NCI-H2081 treated with DMSO at 0.1 percent for 48 hours (cell line): Measurements from ENCODE around the gene ZNF212.
"Not testable (repeated sequence)": the region's sequence is repeated elsewhere in the genome, so short reads cannot be mapped to it uniquely, and the experiment has no call there.

Experiments
- DNase-seq: peaks from one replicate; lab custom pipeline; 2025; lab: John Stamatoyannopoulos, UW

ZNF212 gene

GRCh38 chr7:149218469-149219420 lies 20.7 kb upstream of the ZNF212 start:
- no peak for DNase-seq

- no peak for DNase-seq
These were observed 18.9 kb upstream of the ZNF212 start for GRCh38 chr7:149220534-149220933.

DNA sequence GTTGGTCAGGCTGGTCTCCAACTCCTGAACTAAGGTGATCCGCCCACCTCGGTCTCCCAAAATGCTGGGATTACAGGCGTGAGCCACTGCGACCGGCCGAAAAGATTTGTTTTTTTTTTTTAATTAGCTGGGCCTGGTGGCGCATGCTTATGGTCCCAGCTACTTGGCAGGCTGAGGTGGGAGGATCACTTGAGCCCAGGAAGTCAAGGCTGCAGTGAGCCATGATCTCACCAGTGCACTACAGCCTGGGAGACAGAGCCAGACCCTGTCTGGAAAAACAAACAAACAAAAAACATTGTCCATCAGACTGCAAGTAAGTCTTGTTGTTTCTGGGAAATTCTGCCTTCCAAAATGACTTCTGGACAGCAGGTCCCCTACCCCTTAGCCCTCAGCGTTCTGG lies 16.3 kb upstream of the ZNF212 start:
- DNase-seq: no peak

GRCh38 chr7:149223761-149224160 lies 15.7 kb upstream of the ZNF212 start:
- no peak for DNase-seq

GRCh38 chr7:149224352-149224751 lies 15.1 kb upstream of the ZNF212 start:
- DNase-seq: no peak

DNA sequence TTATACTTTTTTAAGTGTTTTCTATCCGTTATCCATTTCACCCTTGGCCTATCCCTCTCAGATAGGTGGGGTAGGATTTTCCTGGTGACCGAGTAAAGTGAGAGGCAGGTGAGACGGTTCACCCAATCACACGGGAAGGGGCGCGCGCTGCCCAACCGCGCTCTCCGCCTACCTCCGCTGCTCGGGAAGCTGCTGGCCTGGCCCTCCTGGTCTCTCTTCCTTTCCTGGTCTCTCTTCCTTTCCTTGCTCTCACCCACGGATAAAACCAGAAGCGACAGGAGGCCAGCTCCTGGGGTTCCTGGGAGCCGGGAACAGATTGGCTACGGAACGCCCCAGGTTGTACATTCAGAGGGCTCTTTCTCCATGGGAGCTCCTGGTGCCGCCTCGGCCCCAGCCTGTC lies 14.3 kb upstream of the ZNF212 start:
- DNase-seq: no peak

DNA sequence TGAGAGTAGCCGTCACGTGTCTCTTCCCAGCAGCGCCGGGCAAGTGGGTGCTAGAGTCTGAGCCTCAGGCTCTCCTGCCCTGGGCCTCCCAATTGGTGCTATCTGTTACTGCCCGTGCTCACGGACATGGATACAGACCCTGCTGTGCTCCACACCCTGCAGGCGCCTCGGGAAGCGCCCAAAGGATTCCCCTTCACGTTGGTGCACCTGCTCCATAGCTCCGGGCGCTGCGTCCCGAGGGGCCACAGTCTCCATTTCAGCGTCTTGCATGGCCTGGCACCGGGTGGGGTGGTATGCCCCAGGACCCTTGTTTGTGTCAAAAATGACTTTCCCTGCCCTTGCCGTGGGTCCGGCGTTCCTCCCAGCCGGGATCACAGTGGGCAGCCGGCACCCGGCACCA lies 13.8 kb upstream of the ZNF212 start:
- DNase-seq: no peak

- not testable (repeated sequence) for DNase-seq
These were observed 13.1 kb upstream of the ZNF212 start for GRCh38 chr7:149226366-149226765.

DNA sequence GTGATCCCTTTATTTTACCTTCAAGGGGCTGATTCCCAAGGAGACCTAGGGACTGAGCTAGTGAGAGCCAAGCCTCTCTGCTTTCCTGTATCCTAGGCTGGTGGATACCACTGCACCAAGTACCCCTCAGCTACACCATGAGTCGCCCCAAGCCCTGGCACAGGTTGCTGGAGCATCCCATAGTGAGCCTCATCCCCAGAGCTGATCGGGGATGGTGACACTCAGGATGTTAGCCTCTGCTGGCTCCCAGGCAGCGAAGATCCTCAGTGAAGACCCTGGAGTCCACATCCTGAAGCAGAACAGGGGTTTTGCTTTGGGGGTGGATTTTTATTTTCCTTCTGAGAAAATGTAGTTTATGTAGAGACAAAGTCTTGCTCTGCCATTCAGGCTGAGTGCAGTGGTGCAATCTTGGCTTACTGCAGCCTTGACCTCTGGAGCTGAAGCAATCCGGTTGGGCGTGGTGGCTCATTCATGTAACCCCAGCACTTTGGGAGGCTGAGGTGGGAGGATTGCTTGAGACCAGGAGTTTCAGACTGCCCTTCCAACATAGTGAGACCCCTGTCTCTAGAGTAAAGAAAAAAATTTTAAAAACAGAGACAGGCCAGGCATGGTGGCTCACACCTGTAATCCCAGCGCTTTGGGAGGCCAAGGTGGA lies 12.5 kb upstream of the ZNF212 start:
- no peak for DNase-seq

- no peak for DNase-seq
These were observed 10.5 kb upstream of the ZNF212 start for GRCh38 chr7:149228831-149229471.

DNA sequence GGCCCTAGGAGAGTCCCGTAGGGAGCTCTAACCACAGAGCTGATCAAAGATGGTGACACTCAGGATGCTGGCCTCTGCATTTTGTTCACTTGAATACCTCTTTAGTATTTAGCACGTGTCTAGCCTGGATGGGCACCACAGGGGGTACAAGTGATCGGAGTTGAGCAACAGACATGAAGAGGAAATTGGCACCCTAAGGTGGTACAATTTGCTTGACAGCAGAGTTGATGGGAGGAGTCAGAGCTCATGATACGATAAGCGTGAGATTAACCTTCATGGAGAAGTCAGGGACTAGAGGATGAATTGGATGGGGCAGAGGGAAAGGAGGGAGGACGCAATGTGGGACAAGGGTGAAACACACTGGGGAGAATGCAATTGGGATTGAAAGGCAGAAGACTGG lies 9.9 kb upstream of the ZNF212 start:
- no peak for DNase-seq

GRCh38 chr7:149232362-149232761 lies 7.1 kb upstream of the ZNF212 start:
- no peak for DNase-seq

DNA sequence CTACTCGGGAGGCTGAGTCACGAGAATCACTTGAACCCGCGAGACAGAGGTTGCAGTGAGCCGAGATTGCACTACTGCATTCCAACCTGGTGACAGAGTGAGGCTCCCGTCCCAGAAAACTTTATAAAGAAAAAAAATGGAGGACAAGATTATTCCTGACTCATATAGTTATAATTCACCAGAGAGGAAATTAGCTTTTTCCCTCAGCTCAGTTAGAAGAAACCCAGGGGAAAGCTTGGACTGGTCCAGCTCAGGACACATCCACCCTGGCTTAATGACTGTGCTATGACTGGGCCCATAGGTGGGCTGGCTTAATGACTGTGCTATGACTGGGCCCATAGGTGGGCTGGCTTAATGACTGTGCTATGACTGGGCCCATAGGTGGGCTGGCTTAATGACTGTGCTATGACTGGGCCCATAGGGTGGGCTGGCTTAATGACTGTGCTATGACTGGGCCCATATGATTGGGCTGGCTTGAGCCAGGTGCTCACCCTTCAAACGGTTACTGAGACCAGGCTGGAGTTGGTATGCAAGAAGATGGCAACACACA lies 5.7 kb upstream of the ZNF212 start:
- DNase-seq: not testable (repeated sequence)

GRCh38 chr7:149237502-149237901 lies 1.9 kb upstream of the ZNF212 start:
- DNase-seq: no peak

GRCh38 chr7:149238051-149238450 lies 1.4 kb upstream of the ZNF212 start:
- no peak for DNase-seq

DNA sequence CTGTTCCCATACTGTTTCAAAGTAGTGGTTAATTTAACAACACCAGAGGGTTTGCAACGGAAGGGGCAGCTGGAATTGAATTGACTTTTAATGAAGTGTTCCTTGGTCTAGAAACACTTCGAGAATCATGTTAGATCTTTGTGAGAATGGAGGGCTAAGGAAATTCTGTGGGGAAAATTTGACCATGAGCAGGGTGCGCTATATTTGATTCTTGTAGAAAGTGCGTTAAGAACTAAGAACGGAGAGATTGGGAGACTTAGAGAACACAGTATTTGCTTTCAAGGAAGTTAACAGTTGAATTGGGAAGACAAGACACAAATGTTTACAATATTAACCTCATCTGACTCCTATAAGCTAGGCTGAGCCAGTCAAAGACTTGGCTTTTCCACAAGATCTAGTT lies 1.2 kb downstream of the ZNF212 start:
- no peak for DNase-seq

DNA sequence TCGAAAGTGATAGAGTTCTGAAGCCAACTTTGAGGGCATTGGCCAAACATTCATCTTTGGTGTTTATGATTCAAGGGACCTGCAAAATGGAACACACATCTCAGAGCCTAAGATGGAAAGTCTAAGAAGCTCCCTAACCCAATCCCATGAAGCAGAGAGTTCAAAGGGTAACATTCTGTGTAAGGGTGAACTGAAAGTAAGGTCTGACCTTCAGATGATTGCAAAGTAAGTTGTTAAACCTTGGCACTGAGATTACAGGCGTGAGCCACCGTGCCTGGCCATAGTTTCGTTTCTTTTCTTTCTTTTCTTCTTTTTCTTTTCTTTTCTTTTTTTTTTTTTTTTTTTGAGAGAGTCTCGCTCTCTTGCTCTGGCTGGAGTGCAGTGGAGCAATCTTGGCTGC lies 2.2 kb downstream of the ZNF212 start:
- DNase-seq: no peak

- no peak for DNase-seq
These were observed 5.8 kb downstream of the ZNF212 start for GRCh38 chr7:149245244-149245643.

GRCh38 chr7:149245744-149246143 lies 6.3 kb downstream of the ZNF212 start:
- no peak for DNase-seq

GRCh38 chr7:149248777-149249176 lies 9.3 kb downstream of the ZNF212 start:
- DNase-seq: no peak

DNA sequence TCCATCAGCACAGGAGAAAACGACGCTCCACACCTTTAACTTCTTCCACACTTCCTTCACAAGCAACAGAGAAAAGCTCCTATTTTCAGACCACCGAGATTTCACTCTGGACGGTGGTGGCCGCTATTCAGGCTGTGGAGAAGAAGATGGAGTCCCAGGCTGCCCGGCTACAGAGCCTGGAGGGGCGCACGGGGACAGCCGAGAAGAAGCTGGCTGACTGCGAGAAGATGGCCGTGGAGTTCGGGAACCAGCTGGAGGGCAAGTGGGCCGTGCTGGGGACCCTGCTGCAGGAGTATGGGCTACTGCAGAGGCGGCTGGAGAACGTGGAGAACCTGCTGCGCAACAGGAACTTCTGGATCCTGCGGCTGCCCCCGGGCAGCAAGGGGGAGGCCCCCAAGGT lies 10.7 kb downstream of the ZNF212 start:
- not testable (repeated sequence) for DNase-seq

DNA sequence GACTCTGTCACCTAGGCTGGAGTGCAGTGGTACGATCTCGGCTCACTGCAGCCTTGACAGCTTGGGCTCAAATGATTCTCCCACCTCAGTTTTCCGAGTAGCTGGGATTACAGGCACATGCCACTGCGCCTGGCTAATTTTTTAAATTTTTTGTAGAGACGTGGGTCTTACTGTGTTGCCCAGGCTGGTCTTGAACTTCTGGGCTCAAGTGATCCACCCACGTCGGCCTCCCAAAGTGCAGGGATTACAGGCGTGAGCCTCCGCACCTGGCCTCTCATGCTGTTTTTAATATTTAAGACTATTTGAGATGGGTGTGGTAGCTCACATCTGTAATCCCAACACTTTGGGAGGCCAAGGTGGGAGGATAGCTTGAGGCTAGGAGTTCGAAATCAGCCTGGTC lies 12.1 kb downstream of the ZNF212 start:
- not testable (repeated sequence) for DNase-seq

GRCh38 chr7:149252378-149252777 lies 12.9 kb downstream of the ZNF212 start:
- no peak for DNase-seq
